DMS153 (cell line): Measurements from ENCODE around the gene CHRNB2.
"Not testable (repeated sequence)": the region's sequence is repeated elsewhere in the genome, so short reads cannot be mapped to it uniquely, and the experiment has no call there.

Experiments used
- DNase-seq: peaks from one replicate; lab custom pipeline; 2025; lab: John Stamatoyannopoulos, UW

The CHRNB2 gene

GRCh38 chr1:154567386-154568156 is at the start of gene CHRNB2:
CHRNB2 (plus strand) TSS chr1:154567778; CDS start chr1:154568045, 267 bp downstream.
- peak; percentile 73 for DNase-seq

- DNase-seq, result no peak
These were observed 48.0 kb upstream of the CHRNB2 start for GRCh38 chr1:154519591-154519991.

- no peak for DNase-seq
These were observed 47.2 kb upstream of the CHRNB2 start for GRCh38 chr1:154520333-154520732.

- peak; percentile 24 for DNase-seq
These were observed 45.9 kb upstream of the CHRNB2 start for GRCh38 chr1:154521695-154522094.

GRCh38 chr1:154524881-154525280 is 42.7 kb upstream of the CHRNB2 start:
- DNase-seq, result no peak

- no peak for DNase-seq
These were observed 40.4 kb upstream of the CHRNB2 start for GRCh38 chr1:154527192-154527591.

GRCh38 chr1:154529308-154529707 is 38.3 kb upstream of the CHRNB2 start:
- DNase-seq, result no peak

- not testable (repeated sequence) for DNase-seq
These were observed 35.6 kb upstream of the CHRNB2 start for GRCh38 chr1:154531950-154532349.

GRCh38 chr1:154533952-154534844 is 33.4 kb upstream of the CHRNB2 start:
- peak; percentile 44 for DNase-seq

- no peak for DNase-seq
These were observed 31.0 kb upstream of the CHRNB2 start for GRCh38 chr1:154536570-154536969.

- no peak for DNase-seq
These were observed 27.8 kb upstream of the CHRNB2 start for GRCh38 chr1:154539486-154540483.

GRCh38 chr1:154541231-154541630 is 26.3 kb upstream of the CHRNB2 start:
- DNase-seq, result no peak

- peak; percentile 70 for DNase-seq
These were observed 21.1 kb upstream of the CHRNB2 start for GRCh38 chr1:154546264-154547063.

- no peak for DNase-seq
These were observed 20.4 kb upstream of the CHRNB2 start for GRCh38 chr1:154547105-154547732.

GRCh38 chr1:154548028-154548427 is 19.6 kb upstream of the CHRNB2 start:
- DNase-seq, result no peak

GRCh38 chr1:154549202-154549770 is 18.3 kb upstream of the CHRNB2 start:
- no peak for DNase-seq

GRCh38 chr1:154550070-154550469 is 17.5 kb upstream of the CHRNB2 start:
- no peak for DNase-seq

GRCh38 chr1:154550657-154551056 is 16.9 kb upstream of the CHRNB2 start:
- no peak for DNase-seq

GRCh38 chr1:154551474-154551873 is 16.1 kb upstream of the CHRNB2 start:
- no peak for DNase-seq

- DNase-seq, result no peak
These were observed 15.5 kb upstream of the CHRNB2 start for GRCh38 chr1:154552036-154552435.
